Panc1 (cell line): ENCODE measurements around the gene PRUNE2. TPM values are rescaled to one million over a fixed set of nuclear protein-coding genes. Genes with fewer than 3 reads are reported as not detected.

ENCODE experiments used
- ATAC-seq: fragments of 200-7000 bp; cut with Tn5 transposase; 2 replicates; pipeline ENCODE4 v1.9.1; 2020; ENCODE audit warnings: mild to moderate bottlenecking, moderate library complexity
- BruUV-seq: library from RNA; stranded (reverse); fragments of 400-500 nt; replicated peaks from 2 replicates; lab custom pipeline; 2021; lab: Mats Ljungman, UMichigan
- CTCF ChIA-PET: fragments of 300-600 bp; sonication (Branson Sonifier 250); formaldehyde crosslinking; loops from one replicate; lab custom pipeline; 2022; ENCODE audit warnings: antibody characterized with exemption; lab: Charles Lee
- POLR2A ChIA-PET: fragments of 300-600 bp; sonication (Branson Sonifier 250); formaldehyde crosslinking; loops from one replicate; lab custom pipeline; 2022; ENCODE audit warnings: antibody characterized with exemption; lab: Charles Lee
- DNase-seq: peaks from one replicate; pipeline ENCODE4 v3.0.0-alpha.2; 2010; ENCODE audit warnings: low read depth, low spot score
- H3K27ac ChIP-seq: 2 replicates; pipeline ENCODE4 v1.5.1; 2011; ENCODE audit warnings: mild to moderate bottlenecking, low read length, inconsistent platforms
- H3K27me3 ChIP-seq: fragments of 200-500 bp; sonication (Bioruptor generic); 2 replicates; pipeline ENCODE4 v1.6.0; 2014; ENCODE audit warnings: low read length, inconsistent platforms; ENCODE audit not compliant: control insufficient read depth, insufficient read depth
- H3K36me3 ChIP-seq: fragments of 200-500 bp; sonication (Bioruptor generic); 2 replicates; pipeline ENCODE4 v1.5.1; 2014; ENCODE audit warnings: inconsistent platforms, mild to moderate bottlenecking, low read length, moderate library complexity; ENCODE audit not compliant: control insufficient read depth, insufficient read depth
- H3K4me1 ChIP-seq: 2 replicates; pipeline ENCODE4 v1.5.1; 2011; ENCODE audit warnings: inconsistent platforms, mild to moderate bottlenecking, low read length, moderate library complexity; ENCODE audit not compliant: control insufficient read depth, insufficient read depth
- H3K4me3 ChIP-seq, 2 experiments: 2 replicates each; pipeline ENCODE4 v1.5.1; 2011 to 2012; ENCODE audit warnings: low read depth in 2 of 2, low read length in 2 of 2, mild to moderate bottlenecking in 2 of 2, inconsistent platforms in 1 of 2, moderate library complexity in 1 of 2
- H3K9me3 ChIP-seq: fragments of 200-500 bp; sonication (Bioruptor generic); 2 replicates; pipeline ENCODE4 v1.5.1; 2014; ENCODE audit warnings: low read depth, mild to moderate bottlenecking, inconsistent platforms, low read length, moderate library complexity; ENCODE audit not compliant: control insufficient read depth, insufficient read depth
- CTCF ChIP-seq: fragments of 450-650 bp; IDR thresholded peaks from 2 replicates; pipeline ENCODE4 v1.5.1; 2017; ENCODE audit warnings: mild to moderate bottlenecking
- POLR2AphosphoS5 ChIP-seq: IDR thresholded peaks from 2 replicates; pipeline ENCODE4 v1.6.1; 2012; ENCODE audit warnings: mild to moderate bottlenecking, low read depth, low read length, moderate library complexity
- REST ChIP-seq, 2 experiments: IDR thresholded peaks; 2 replicates each; pipeline ENCODE4 v1.6.1; 2011 to 2012; ENCODE audit warnings: low read depth in 2 of 2, control low read depth in 1 of 2, low read length in 1 of 2, mild to moderate bottlenecking in 1 of 2, moderate library complexity in 1 of 2; ENCODE audit not compliant: insufficient read depth in 1 of 2
- SIN3A ChIP-seq: IDR thresholded peaks from 2 replicates; pipeline ENCODE4 v1.6.1; 2012; ENCODE audit warnings: low read depth, mild to moderate bottlenecking, low read length, moderate library complexity, borderline replicate concordance; ENCODE audit not compliant: insufficient read depth
- TCF7L2 ChIP-seq: IDR thresholded peaks from 2 replicates; pipeline ENCODE4 v1.6.1; 2011; ENCODE audit warnings: mild to moderate bottlenecking, low read depth, low read length, inconsistent platforms
- in situ Hi-C: cut with HindIII; loops from 2 replicates; pipeline ENCODE4 v1.10.0; 2016; ENCODE audit warnings: low sequenced_read_pairs, low pct_unique_long_range_greater_than_20kb
- intact Hi-C: fragments of 100-400 bp; cut with micrococcal nuclease; formaldehyde crosslinking; loops from one replicate; pipeline ENCODE4 v1.10.0; 2022; ENCODE audit not compliant: unreplicated experiment
- total RNA-seq: library from RNA; stranded (reverse); gene quantifications from one replicate; pipeline ENCODE4 v1.2.1, GENCODE V29; 2021; ENCODE audit not compliant: unreplicated experiment

PRUNE2 gene
- total RNA-seq, 1 experiment from 2014 or later = 0.18 TPM

GRCh38 chr9:76709020-76709419, 196.9 kb downstream of the PRUNE2 start:
- ATAC-seq = no peak
- H3K27me3 ChIP-seq = peaks cover 3% of the 10 kb centered on the region
- no TSS peak for BruUV-seq

DNA sequence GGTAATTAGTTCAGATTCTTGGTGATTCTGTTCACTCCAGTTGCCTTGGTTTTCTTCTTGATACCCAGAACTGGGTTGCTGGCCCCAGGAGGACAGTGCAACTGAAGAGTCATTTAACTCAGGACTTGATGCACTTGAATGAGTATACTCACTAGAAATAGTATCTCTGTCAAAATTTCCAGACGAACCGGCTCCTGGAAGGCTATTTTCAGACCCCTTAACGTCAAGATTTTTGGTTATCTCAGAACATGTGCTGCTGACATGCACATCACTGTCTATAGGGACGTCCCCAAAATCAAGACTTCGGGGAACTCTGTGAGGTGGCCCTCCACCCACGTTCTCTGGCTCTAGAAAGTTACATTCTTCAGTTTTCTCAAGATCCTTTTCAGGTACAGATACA, 198.4 kb downstream of the PRUNE2 start:
- H3K27ac ChIP-seq = no peak overlapping the region
- no peak overlapping the region for H3K4me3 ChIP-seq
- no peaks in the 10 kb centered on the region for H3K9me3 ChIP-seq
- in situ Hi-C loops (no loop called here), intact Hi-C loops (no loop called here)
- no peak for TF ChIP-seq REST (IDR thresholded peaks at IDR 0.05; ENCODE audit: insufficient read depth in 1 of 2, low read depth in 2 of 2, low read length in 1 of 2)
- TF ChIP-seq POLR2AphosphoS5 = no peak
- TF ChIP-seq SIN3A = no peak
- TF ChIP-seq CTCF = no peak
- no peak for TF ChIP-seq TCF7L2
- CTCF ChIA-PET = no interaction called here
- no peaks in the 10 kb centered on the region for H3K36me3 ChIP-seq
- ATAC-seq (no peak), DNase-seq (no peak)
- BruUV-seq = no TSS peak
- POLR2A ChIA-PET = no interaction called here
- H3K27me3 ChIP-seq = peaks cover 3% of the 10 kb centered on the region
- H3K4me1 ChIP-seq = no peaks in the 10 kb centered on the region

More at GRCh38 chr9:76709020-76709419, 196.9 kb downstream of the PRUNE2 start:
- H3K9me3 ChIP-seq = no peaks in the 10 kb centered on the region
- no peaks in the 10 kb centered on the region for H3K36me3 ChIP-seq
- ChIA-PET CTCF (no interaction called here), POLR2A (no interaction called here)
- intact Hi-C loops (no loop called here), in situ Hi-C loops (no loop called here)
- H3K4me1 ChIP-seq = no peaks in the 10 kb centered on the region
- H3K4me3 ChIP-seq = no peak overlapping the region
- DNase-seq = no peak
- no peak overlapping the region for H3K27ac ChIP-seq
- no peak for TF ChIP-seq POLR2AphosphoS5
- TF ChIP-seq SIN3A = no peak
- no peak for TF ChIP-seq TCF7L2
- no peak for TF ChIP-seq CTCF
- TF ChIP-seq REST (IDR thresholded peaks at IDR 0.05; ENCODE audit: insufficient read depth in 1 of 2, low read depth in 2 of 2, low read length in 1 of 2) = no peak
